Prostate gland (tissue), 2 donors: ENCODE data around the gene IGF2BP2.

Experiments
- POLR2A ChIP-seq: fragments of 450-650 bp; IDR thresholded peaks from one replicate; pipeline ENCODE4 v1.6.1; 2016; ENCODE audit warnings: antibody characterized with exemption, mild to moderate bottlenecking
- TF ChIP-seq, protein P1 (sequence below), 4 experiments: fragments of 200-600 bp in 2 of 4; fragments of 450-650 bp in 2 of 4; sonication (generic) in 2 of 4; IDR thresholded peaks; 1 replicate in 3 of 4; 2 replicates in 1 of 4; pipeline ENCODE4 v1.5.1; 2016 to 2019; ENCODE audit warnings: antibody characterized with exemption in 4 of 4, mild to moderate bottlenecking in 2 of 4, moderate library complexity in 2 of 4

DNA sequence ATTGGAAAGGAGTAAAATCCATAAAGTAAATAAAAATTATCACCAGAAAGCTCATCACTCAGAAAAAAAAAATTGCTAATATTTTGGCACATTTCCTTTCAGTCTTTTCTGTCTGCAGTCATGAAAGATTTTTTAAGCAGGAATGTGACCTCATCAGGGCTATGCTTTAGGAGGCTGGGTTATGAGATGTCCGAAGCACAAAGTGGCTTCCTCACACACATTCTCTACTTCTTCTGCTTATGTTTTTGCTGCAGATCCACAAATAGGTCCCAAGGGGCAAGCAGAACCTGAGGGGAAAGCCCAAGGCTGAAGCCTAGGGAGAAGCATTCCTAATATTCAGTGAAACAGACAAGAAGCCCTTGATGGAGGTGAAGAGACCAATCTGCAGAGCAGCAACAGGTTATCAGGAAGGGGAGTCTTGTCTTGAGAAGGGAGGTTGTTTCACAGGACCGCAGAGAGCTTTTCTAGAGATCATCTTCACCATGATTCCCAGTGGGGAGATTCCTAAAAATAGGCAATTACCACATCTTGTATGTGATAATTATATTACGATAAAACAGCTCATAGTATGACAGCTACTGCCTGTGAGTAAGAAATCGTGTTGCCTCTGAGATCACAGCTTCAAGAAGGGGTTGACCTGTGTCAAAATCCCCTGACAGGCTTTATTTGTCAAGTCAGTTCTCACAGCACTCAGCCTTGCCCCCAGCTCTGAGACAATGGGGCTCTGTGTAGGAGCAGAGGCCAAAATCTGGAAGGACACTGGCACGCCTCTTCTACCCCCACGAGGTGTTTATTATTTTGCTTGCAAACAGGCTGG lies 60.5 kb downstream of the IGF2BP2 start:
- TF ChIP-seq, protein P1, sequence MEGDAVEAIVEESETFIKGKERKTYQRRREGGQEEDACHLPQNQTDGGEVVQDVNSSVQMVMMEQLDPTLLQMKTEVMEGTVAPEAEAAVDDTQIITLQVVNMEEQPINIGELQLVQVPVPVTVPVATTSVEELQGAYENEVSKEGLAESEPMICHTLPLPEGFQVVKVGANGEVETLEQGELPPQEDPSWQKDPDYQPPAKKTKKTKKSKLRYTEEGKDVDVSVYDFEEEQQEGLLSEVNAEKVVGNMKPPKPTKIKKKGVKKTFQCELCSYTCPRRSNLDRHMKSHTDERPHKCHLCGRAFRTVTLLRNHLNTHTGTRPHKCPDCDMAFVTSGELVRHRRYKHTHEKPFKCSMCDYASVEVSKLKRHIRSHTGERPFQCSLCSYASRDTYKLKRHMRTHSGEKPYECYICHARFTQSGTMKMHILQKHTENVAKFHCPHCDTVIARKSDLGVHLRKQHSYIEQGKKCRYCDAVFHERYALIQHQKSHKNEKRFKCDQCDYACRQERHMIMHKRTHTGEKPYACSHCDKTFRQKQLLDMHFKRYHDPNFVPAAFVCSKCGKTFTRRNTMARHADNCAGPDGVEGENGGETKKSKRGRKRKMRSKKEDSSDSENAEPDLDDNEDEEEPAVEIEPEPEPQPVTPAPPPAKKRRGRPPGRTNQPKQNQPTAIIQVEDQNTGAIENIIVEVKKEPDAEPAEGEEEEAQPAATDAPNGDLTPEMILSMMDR (IDR thresholded peaks at IDR 0.05), result no peak
- TF ChIP-seq POLR2A, result no peak
